Calu3 (cell line): ENCODE measurements around the gene ENTREP1. TPM values are rescaled to one million over a fixed set of nuclear protein-coding genes. Genes with fewer than 3 reads are reported as not detected.

Experiments used
- Bru-seq: library from RNA; stranded (reverse); fragments of 400-500 nt; gene quantifications from one replicate; lab custom pipeline; 2021; lab: Mats Ljungman, UMichigan
- BruChase-seq, 2 experiments: library from RNA; stranded (reverse); fragments of 400-500 nt; gene quantifications; one replicate each; lab custom pipeline; 2021; lab: Mats Ljungman, UMichigan
- BruUV-seq: library from RNA; stranded (reverse); fragments of 400-500 nt; replicated peaks from 2 replicates; lab custom pipeline; 2021; lab: Mats Ljungman, UMichigan
- CTCF ChIA-PET: fragments of 300-600 bp; sonication (Branson Sonifier 250); formaldehyde crosslinking; loops from one replicate; lab custom pipeline; 2022; ENCODE audit warnings: antibody characterized with exemption; lab: Charles Lee
- DNase-seq: peaks from one replicate; pipeline ENCODE4 v3.0.0; 2022
- H3K27ac Mint-ChIP-seq: one replicate; pipeline ENCODE4 v1.8.0; 2022; ENCODE audit warnings: mixed read lengths; ENCODE audit not compliant: unreplicated experiment
- H3K27me3 Mint-ChIP-seq: one replicate; pipeline ENCODE4 v1.8.0; 2022; ENCODE audit warnings: mixed read lengths; ENCODE audit not compliant: unreplicated experiment
- H3K36me3 Mint-ChIP-seq: one replicate; pipeline ENCODE4 v1.8.0; 2022; ENCODE audit warnings: mild to moderate bottlenecking, moderate library complexity, mixed read lengths; ENCODE audit not compliant: insufficient read depth, unreplicated experiment
- H3K4me1 Mint-ChIP-seq: one replicate; pipeline ENCODE4 v1.8.0; 2022; ENCODE audit warnings: mild to moderate bottlenecking, low read depth, mixed read lengths; ENCODE audit not compliant: unreplicated experiment
- H3K4me3 Mint-ChIP-seq: one replicate; pipeline ENCODE4 v1.8.0; 2022; ENCODE audit warnings: mild to moderate bottlenecking, low read depth, moderate library complexity, mixed read lengths; ENCODE audit not compliant: unreplicated experiment
- H3K9me3 Mint-ChIP-seq: one replicate; pipeline ENCODE4 v1.8.0; 2022; ENCODE audit warnings: low read depth, mixed read lengths; ENCODE audit not compliant: unreplicated experiment
- CTCF ChIP-seq: fragments of 200-600 bp; IDR thresholded peaks from one replicate; pipeline ENCODE4 v1.8.0; 2022; ENCODE audit warnings: antibody characterized with exemption; ENCODE audit not compliant: unreplicated experiment
- intact Hi-C: fragments of 100-400 bp; cut with micrococcal nuclease; formaldehyde crosslinking; loops from one replicate; pipeline ENCODE4 v1.10.0; 2022; ENCODE audit not compliant: unreplicated experiment
- long read RNA-seq: library from polyadenylated mRNA; stranded (forward); transcript quantifications from one replicate; pipeline ENCODE4 v2.0.0, GENCODE V29; 2022
- total RNA-seq: library from RNA; stranded (reverse); gene quantifications from 2 replicates; pipeline ENCODE4 v1.2.3, GENCODE V29; 2022

The ENTREP1 gene, protein sequence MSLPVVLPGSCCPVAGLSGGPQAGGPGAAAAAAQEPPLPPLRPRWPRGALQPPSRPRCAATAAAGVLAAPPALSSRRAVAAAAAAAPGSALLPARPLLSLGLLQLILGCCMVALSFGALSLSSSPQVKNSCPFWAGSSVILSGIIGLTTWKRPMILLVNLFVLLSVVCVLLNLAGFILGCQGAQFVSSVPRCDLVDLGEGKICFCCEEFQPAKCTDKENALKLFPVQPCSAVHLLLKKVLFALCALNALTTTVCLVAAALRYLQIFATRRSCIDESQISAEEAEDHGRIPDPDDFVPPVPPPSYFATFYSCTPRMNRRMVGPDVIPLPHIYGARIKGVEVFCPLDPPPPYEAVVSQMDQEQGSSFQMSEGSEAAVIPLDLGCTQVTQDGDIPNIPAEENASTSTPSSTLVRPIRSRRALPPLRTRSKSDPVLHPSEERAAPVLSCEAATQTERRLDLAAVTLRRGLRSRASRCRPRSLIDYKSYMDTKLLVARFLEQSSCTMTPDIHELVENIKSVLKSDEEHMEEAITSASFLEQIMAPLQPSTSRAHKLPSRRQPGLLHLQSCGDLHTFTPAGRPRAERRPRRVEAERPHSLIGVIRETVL
- total RNA-seq (1.8 and 3.1 TPM in 2 replicates), Bru-seq, nascent RNA (percentile 37 among the genes with signal in this experiment), BruChase-seq, experiment 1, labeled RNA remaining after a 6-hour chase (percentile 26 among the genes with signal in this experiment), BruChase-seq, experiment 2, labeled RNA remaining after a 2-hour chase (percentile 25 among the genes with signal in this experiment)
- long read RNA-seq, partial matches to known transcripts, result 2 of 4 reads
- long read RNA-seq, other reads (novel, unspliced or antisense), result 0 of 4 reads

- no peak for TF ChIP-seq CTCF
- DNase-seq, result peak; percentile 75
- CTCF ChIA-PET, result interaction anchor here (0.9 kb wide), 1 partner anchor 81 kb away, joined by 8 read pairs; no protein-coding TSS in a partner anchor
- no peak within 1 kb of the TSS for H3K27ac Mint-ChIP-seq
- BruUV-seq, result no TSS peak
- peaks cover 12% of the 10 kb centered on the region for H3K27me3 Mint-ChIP-seq
- H3K36me3 Mint-ChIP-seq, result peaks cover 19% of the 10 kb centered on the region
- intact Hi-C loops, result no loop called here
- no peaks in the 10 kb centered on the region for H3K9me3 Mint-ChIP-seq
- H3K4me3 Mint-ChIP-seq, result peak within 1 kb of the TSS; percentile 82
- H3K4me1 Mint-ChIP-seq, result peaks cover 8% of the 10 kb centered on the region
Measured at GRCh38 chr9:69324549-69325401, at the start of gene ENTREP1. Gene ENTREP1, plus strand, starts transcription at chr9:69325215. Its CDS starts 95 bp downstream, at chr9:69325310.

DNA sequence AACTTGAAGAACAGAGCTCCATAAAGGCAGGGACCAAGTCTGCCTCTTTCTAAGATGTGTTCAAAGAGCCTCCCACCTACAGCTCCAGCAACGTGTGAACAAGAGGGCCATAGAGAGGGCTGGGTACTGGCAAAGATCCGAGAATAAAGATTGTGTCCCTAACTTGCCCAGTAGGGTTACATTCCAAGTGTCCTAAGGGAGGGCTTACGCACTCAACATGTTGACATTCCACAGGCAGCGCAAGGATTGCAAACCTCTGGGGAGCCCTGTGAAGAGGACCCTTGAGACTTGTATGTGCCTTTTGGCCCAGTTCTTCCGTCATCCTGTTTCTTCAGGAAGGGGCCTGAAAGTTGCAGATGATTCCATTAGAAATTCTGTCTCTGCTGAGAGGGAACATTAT lies 48.2 kb upstream of the ENTREP1 start:
- Mint-ChIP-seq H3K4me3 (no peak overlapping the region), H3K4me1 (no peaks in the 10 kb centered on the region), H3K27me3 (no peaks in the 10 kb centered on the region), H3K9me3 (no peaks in the 10 kb centered on the region), H3K36me3 (no peaks in the 10 kb centered on the region), H3K27ac (no peak overlapping the region)
- DNase-seq, result no peak
- CTCF ChIA-PET, result no interaction called here
- intact Hi-C loops, result no loop called here
- no TSS peak for BruUV-seq
- no peak for TF ChIP-seq CTCF

- BruUV-seq, result no TSS peak
- no peak overlapping the region for H3K4me3 Mint-ChIP-seq
- CTCF ChIA-PET, result interaction anchor here (0.7 kb wide), 1 partner anchor 1701 kb away, joined by 3 read pairs; no protein-coding TSS in a partner anchor
Measured at GRCh38 chr9:69279084-69279731, 45.8 kb upstream of the ENTREP1 start.

More at GRCh38 chr9:69279084-69279731, 45.8 kb upstream of the ENTREP1 start:
- no peak for TF ChIP-seq CTCF
- no peaks in the 10 kb centered on the region for H3K4me1 Mint-ChIP-seq
- H3K9me3 Mint-ChIP-seq, result no peaks in the 10 kb centered on the region
- DNase-seq, result no peak
- no peak overlapping the region for H3K27ac Mint-ChIP-seq
- H3K36me3 Mint-ChIP-seq, result no peaks in the 10 kb centered on the region
- H3K27me3 Mint-ChIP-seq, result peaks cover under 1% of the 10 kb centered on the region
- intact Hi-C loops, result no loop called here
